A549 (cell line): ENCODE data around the gene BMPER. TPM values are rescaled to one million over a fixed set of nuclear protein-coding genes. Genes with fewer than 3 reads are reported as not detected.

Source experiments
- ATAC-seq, 2 experiments: fragments of 200-7000 bp in 1 of 2; fragments of >200 bp in 1 of 2; cut with Nextera tagmentation in 1 of 2; cut with Tn5 transposase in 1 of 2; 3 replicates each; pipeline versions ENCODE4 v1.8.0 to v1.9.1; 2018 to 2020; ENCODE audit warnings: mild to moderate bottlenecking in 1 of 2, moderate library complexity in 1 of 2
- CTCF ChIA-PET: fragments of 300-600 bp; sonication (Branson Sonifier 250); formaldehyde crosslinking; extraction: SDS; loops from one replicate; lab custom pipeline; 2021; ENCODE audit warnings: antibody characterized with exemption, inconsistent platforms; lab: Yijun Ruan, JAX
- POLR2A ChIA-PET: fragments of 350-600 bp; formaldehyde crosslinking; extraction: SDS; loops from one replicate; lab custom pipeline; 2021; ENCODE audit warnings: antibody characterized with exemption, inconsistent platforms; lab: Yijun Ruan, JAX
- DNase-seq, 2 experiments: peaks; one replicate each; pipeline versions ENCODE4 v3.0.0 to v3.0.0-alpha.2; 2011 to 2016; ENCODE audit warnings: low read depth in 1 of 2, low spot score in 1 of 2
- FAIRE-seq: peaks from 2 replicates; lab custom pipeline; 2011; peaks lifted over from hg19 to GRCh38; lab: Jason Lieb, UNC
- H3K27ac ChIP-seq, 2 experiments: fragments of >200 bp; sonication (Bioruptor Twin); formaldehyde crosslinking; 3 replicates each; pipeline ENCODE4 v1.5.1; 2016 to 2017
- H3K4me1 ChIP-seq: fragments of >200 bp; sonication (Bioruptor Twin); formaldehyde crosslinking; 3 replicates; pipeline ENCODE4 v1.6.1; 2016
- H3K4me2 ChIP-seq: fragments of >200 bp; sonication (Bioruptor Twin); formaldehyde crosslinking; 3 replicates; pipeline ENCODE4 v1.6.1; 2016
- H3K4me3 ChIP-seq: fragments of >200 bp; sonication (Bioruptor Twin); formaldehyde crosslinking; 3 replicates; pipeline ENCODE4 v1.5.1; 2016
- H3K9me3 ChIP-seq: fragments of >200 bp; sonication (Bioruptor Twin); formaldehyde crosslinking; 3 replicates; pipeline ENCODE4 v1.6.1; 2016
- CEBPB ChIP-seq, 2 experiments: fragments of >200 bp in 1 of 2; sonication (Bioruptor Twin) in 1 of 2; formaldehyde crosslinking in 1 of 2; IDR thresholded peaks; 2 replicates each; pipeline ENCODE4 v1.6.1; 2012 to 2016
- CHD4 ChIP-seq: fragments of 200-600 bp; sonication (generic); IDR thresholded peaks from 2 replicates; pipeline ENCODE4 v1.6.1; 2016; ENCODE audit warnings: antibody characterized with exemption, mild to moderate bottlenecking, borderline replicate concordance
- CTCF ChIP-seq: fragments of >200 bp; sonication (Bioruptor Twin); formaldehyde crosslinking; IDR thresholded peaks from 3 replicates; pipeline ENCODE4 v1.5.1; 2016
- E2F6 ChIP-seq: IDR thresholded peaks from 2 replicates; pipeline ENCODE4 v1.6.1; 2012; ENCODE audit warnings: low read depth, borderline replicate concordance
- ELK1 ChIP-seq: fragments of 150-350 bp; IDR thresholded peaks from 2 replicates; pipeline ENCODE4 v1.6.1; 2014; ENCODE audit warnings: low read depth, mild to moderate bottlenecking, low read length
- ESRRA ChIP-seq: fragments of 150-350 bp; IDR thresholded peaks from 2 replicates; pipeline ENCODE4 v1.6.1; 2014; ENCODE audit warnings: mild to moderate bottlenecking, low read length, borderline replicate concordance
- FOSB ChIP-seq: fragments of 250-450 bp; sonication (Bioruptor Pico); IDR thresholded peaks from 2 replicates; pipeline ENCODE4 v1.5.0; 2020; ENCODE audit warnings: mild to moderate bottlenecking, moderate library complexity
- FOSL2 ChIP-seq, 2 experiments: fragments of 450-650 bp in 1 of 2; fragments of >200 bp in 1 of 2; sonication (Bioruptor Twin) in 1 of 2; formaldehyde crosslinking; IDR thresholded peaks; 2 replicates each; pipeline versions ENCODE4 v1.5.0 to v1.6.1; 2016 to 2020; ENCODE audit warnings: mild to moderate bottlenecking in 1 of 2, moderate library complexity in 1 of 2
- GATA3 ChIP-seq: IDR thresholded peaks from 2 replicates; pipeline ENCODE4 v1.6.1; 2012; ENCODE audit warnings: borderline replicate concordance
- HEYL ChIP-seq: fragments of 250-450 bp; sonication (Bioruptor Pico); IDR thresholded peaks from 2 replicates; pipeline ENCODE4 v1.8.0; 2021; ENCODE audit warnings: mild to moderate bottlenecking, moderate library complexity
- HOXB5 ChIP-seq: fragments of 250-450 bp; sonication (Bioruptor Pico); IDR thresholded peaks from 2 replicates; pipeline ENCODE4 v1.5.0; 2020; ENCODE audit warnings: mild to moderate bottlenecking, moderate library complexity
- KDM1A ChIP-seq: fragments of 200-600 bp; sonication (generic); IDR thresholded peaks from 2 replicates; pipeline ENCODE4 v1.6.1; 2016; ENCODE audit warnings: low read depth, mild to moderate bottlenecking
- MAFK ChIP-seq: fragments of 450-650 bp; IDR thresholded peaks from 2 replicates; pipeline ENCODE4 v1.6.1; 2014; ENCODE audit not compliant: partially characterized antibody
- MYC ChIP-seq: IDR thresholded peaks from 2 replicates; pipeline ENCODE4 v1.6.1; 2012; ENCODE audit warnings: mild to moderate bottlenecking, inconsistent platforms, low read length, improper control_type of control experiment, borderline replicate concordance
- PHF8 ChIP-seq: fragments of 200-600 bp; sonication (generic); IDR thresholded peaks from 2 replicates; pipeline ENCODE4 v1.6.1; 2016; ENCODE audit warnings: low read depth, mild to moderate bottlenecking, antibody characterized with exemption, moderate library complexity, borderline replicate concordance
- RNF2 ChIP-seq: fragments of 200-600 bp; sonication (generic); IDR thresholded peaks from 2 replicates; pipeline ENCODE4 v1.6.1; 2016; ENCODE audit warnings: low read depth, mild to moderate bottlenecking, antibody characterized with exemption, moderate library complexity, borderline replicate concordance
- WGBS: methylation state at CpG from one replicate; pipeline ENCODE4 v1.1.6; 2017; ENCODE audit errors: missing lambda C conversion rate; 5-methylcytosine and 5-hydroxymethylcytosine counted together
- polyA plus RNA-seq, 4 experiments: library from polyadenylated mRNA; depleted of rRNA in 3 of 4; stranded (reverse); fragments of >200 nt; fragmentation: RNase III in 1 of 4; extraction: RNeasy Plus Mini Kit Qiagen cat#74134 plus additional on column Dnase treatment in 1 of 4; gene quantifications; 2 replicates in 3 of 4; 3 replicates in 1 of 4; pipeline ENCODE4 v1.2.3, GENCODE V29; 2011 to 2017

The BMPER gene
- polyA plus RNA-seq, 2 of the 4 experiments (the other 2 are of a cell fraction) = 5.0 to 5.8 TPM

- POLR2A ChIA-PET = no interaction called here
- ATAC-seq (no peak), FAIRE-seq (no peak), DNase-seq (no peak)
- Histone ChIP-seq H3K4me2 (no peak overlapping the region), H3K4me3 (no peak overlapping the region), H3K4me1 (peaks cover 35% of the 10 kb centered on the region), H3K9me3 (no peaks in the 10 kb centered on the region; the same call in 2 of the 3 replicates), H3K27ac (peak overlapping the region; percentile 39 to 81; a peak in 4 of 6 replicates)
- TF ChIP-seq RNF2 (no peak), CTCF (no peak), KDM1A (no peak), PHF8 (no peak), MYC (no peak), ELK1 (no peak), CEBPB (IDR thresholded peaks at IDR 0.05) (no peak), E2F6 (no peak), FOSL2 (IDR thresholded peaks at IDR 0.05) (no peak), FOSL2 (CRISPR knock-in tag; IDR thresholded peaks at IDR 0.05) (no peak), MAFK (no peak), GATA3 (no peak), FOSB (CRISPR knock-in tag) (no peak)
- CTCF ChIA-PET = interaction anchor here (1.1 to 2.4 kb wide), 2 partner anchors 14 to 21 kb away, joined by 3 to 7 read pairs; no protein-coding TSS in a partner anchor
- WGBS = 86% methylated on average over 7 of the region's 7 CpGs
Observed at GRCh38 chr7:34074421-34074820, 169.1 kb downstream of the BMPER start.

- WGBS = 78% methylated on average over 9 of the region's 9 CpGs
Observed at GRCh38 chr7:34075523-34076370, 170.4 kb downstream of the BMPER start.

GRCh38 chr7:34077168-34077567 is 171.8 kb downstream of the BMPER start:
- TF ChIP-seq ESRRA (no peak), MAFK (peak; percentile 43)
- TF ChIP-seq, all 56 proteins: peak for 1
- no peak overlapping the region for H3K4me2 ChIP-seq
- peak overlapping the region; percentile 16 to 49; a peak in 3 of 6 replicates for H3K27ac ChIP-seq
- peaks cover 9% of the 10 kb centered on the region; the same call in 2 of the 3 replicates for H3K4me1 ChIP-seq
- H3K4me3 ChIP-seq = no peak overlapping the region
- ChIA-PET CTCF (interaction anchor here (1.0 kb wide), 1 partner anchor 11 kb away, joined by 3 read pairs; no protein-coding TSS in a partner anchor), POLR2A (no interaction called here)
- DNase-seq = no peak
- no peaks in the 10 kb centered on the region; the same call in 2 of the 3 replicates for H3K9me3 ChIP-seq
- no peak for FAIRE-seq
- no peak for ATAC-seq
- 75% methylated on average over 2 of the region's 2 CpGs for WGBS

More at GRCh38 chr7:34075523-34076370, 170.4 kb downstream of the BMPER start:
- Histone ChIP-seq H3K27ac (peak overlapping the region in 1 of 2 experiments; percentile 64; a peak in 4 of 6 replicates), H3K4me3 (no peak overlapping the region), H3K4me1 (peaks cover 22% of the 10 kb centered on the region)
- FAIRE-seq (no peak), DNase-seq (no peak)
- CTCF ChIA-PET = interaction anchor here (1.0 kb wide), 1 partner anchor 12 kb away, joined by 3 read pairs; no protein-coding TSS in a partner anchor
- TF ChIP-seq CHD4 = no peak
- no peak for TF ChIP-seq HEYL (CRISPR knock-in tag)
- TF ChIP-seq HOXB5 (CRISPR knock-in tag) = no peak
- TF ChIP-seq, all 56 proteins: peak for 0
- POLR2A ChIA-PET = no interaction called here
- Histone ChIP-seq H3K9me3 (no peaks in the 10 kb centered on the region; the same call in 2 of the 3 replicates), H3K4me2 (no peak overlapping the region)
- no peak for ATAC-seq
